SH-SY5Y (cell line): ENCODE measurements around the gene RFC1.
A peak's percentile ranks its signal among the peaks of the same experiment; 100 is the strongest.

Experiments used
- GATA2 ChIP-seq: IDR thresholded peaks from 2 replicates; pipeline ENCODE4 v1.6.1; 2011; ENCODE audit warnings: mild to moderate bottlenecking, low read depth, low read length
- GATA3 ChIP-seq: IDR thresholded peaks from 2 replicates; pipeline ENCODE4 v1.6.1; 2011; ENCODE audit warnings: low read depth, mild to moderate bottlenecking, low read length, moderate library complexity

RFC1 gene

GRCh38 chr4:39285111-39285795 is 80.9 kb downstream of the RFC1 start:
- TF ChIP-seq GATA2 (no peak), GATA3 (no peak)

GRCh38 chr4:39280770-39281169 is 85.4 kb downstream of the RFC1 start:
- TF ChIP-seq GATA2 (no peak), GATA3 (no peak)

GRCh38 chr4:39279416-39279815 is 86.7 kb downstream of the RFC1 start:
- TF ChIP-seq GATA3 (no peak), GATA2 (no peak)

- no peak for TF ChIP-seq GATA2
- TF ChIP-seq GATA3 = no peak
Measured at GRCh38 chr4:39278476-39278875, 87.7 kb downstream of the RFC1 start.

GRCh38 chr4:39274503-39274902 is 91.7 kb downstream of the RFC1 start:
- 0 out of 2 replicates have a peak, but pooled peaks have one; percentile 20 for TF ChIP-seq GATA3
- TF ChIP-seq GATA2 = no peak

- TF ChIP-seq GATA3 (no peak), GATA2 (no peak)
Measured at GRCh38 chr4:39263895-39264294, 102.3 kb downstream of the RFC1 start.

GRCh38 chr4:39259571-39260330 is 106.4 kb downstream of the RFC1 start:
- TF ChIP-seq GATA3 = no peak
- TF ChIP-seq GATA2 = no peak

- TF ChIP-seq GATA3 (no peak), GATA2 (no peak)
Measured at GRCh38 chr4:39256436-39256835, 109.7 kb downstream of the RFC1 start.

GRCh38 chr4:39255871-39256270 is 110.3 kb downstream of the RFC1 start:
- TF ChIP-seq GATA2 (no peak), GATA3 (no peak)

- TF ChIP-seq GATA3 = no peak
- TF ChIP-seq GATA2 = no peak
Measured at GRCh38 chr4:39255266-39255665, 110.9 kb downstream of the RFC1 start.

GRCh38 chr4:39243462-39243861 is 122.7 kb downstream of the RFC1 start:
- TF ChIP-seq GATA2 (no peak), GATA3 (peak; percentile 75)
